Measurements from ENCODE around the gene MLX. TPM values are rescaled to one million over a fixed set of nuclear protein-coding genes. Genes with fewer than 3 reads are reported as not detected.
A peak's percentile ranks its signal among the peaks of the same experiment; 100 is the strongest.

The MLX gene
- total RNA-seq, 1 donor from 2014 or later, result 54.8 TPM

DNA sequence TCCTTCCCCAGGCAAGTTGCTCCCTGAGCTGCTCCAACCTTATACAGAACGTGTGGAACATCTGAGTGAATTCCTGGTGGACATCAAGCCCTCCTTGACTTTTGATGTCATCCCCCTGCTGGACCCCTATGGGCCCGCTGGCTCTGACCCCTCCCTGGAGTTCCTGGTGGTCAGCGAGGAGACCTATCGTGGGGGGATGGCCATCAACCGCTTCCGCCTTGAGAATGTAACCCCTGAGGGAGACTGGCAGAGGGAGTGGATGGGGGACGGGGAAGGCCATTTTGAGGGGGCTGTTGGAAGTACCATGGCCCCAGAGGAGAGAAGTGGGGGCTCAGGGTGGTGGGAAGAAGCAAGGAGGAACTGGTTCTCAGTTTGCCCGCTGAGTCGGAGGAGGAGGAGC lies 3.0 kb upstream of the MLX start:
- H3K27me3 Mint-ChIP-seq (ENCODE audit: low read depth), result no peaks in the 10 kb centered on the region
- DNase-seq (ENCODE audit: low spot score), result no peak
- peaks cover 30% of the 10 kb centered on the region for H3K4me1 Mint-ChIP-seq (ENCODE audit: low read depth)
- intact Hi-C loops (cut with micrococcal nuclease), result loop anchor here (2.0 kb wide), 1 partner anchor 45 kb away; the partner anchor contains the start of genes RETREG3 and TUBG1
- peaks cover 46% of the 10 kb centered on the region for H3K36me3 Mint-ChIP-seq (ENCODE audit: low read depth)
- H3K27ac Mint-ChIP-seq, result peak overlapping the region; percentile 49
- H3K9me3 Mint-ChIP-seq, result no peaks in the 10 kb centered on the region
- H3K4me3 Mint-ChIP-seq (ENCODE audit: low read depth), result peak overlapping the region; percentile 91

DNA sequence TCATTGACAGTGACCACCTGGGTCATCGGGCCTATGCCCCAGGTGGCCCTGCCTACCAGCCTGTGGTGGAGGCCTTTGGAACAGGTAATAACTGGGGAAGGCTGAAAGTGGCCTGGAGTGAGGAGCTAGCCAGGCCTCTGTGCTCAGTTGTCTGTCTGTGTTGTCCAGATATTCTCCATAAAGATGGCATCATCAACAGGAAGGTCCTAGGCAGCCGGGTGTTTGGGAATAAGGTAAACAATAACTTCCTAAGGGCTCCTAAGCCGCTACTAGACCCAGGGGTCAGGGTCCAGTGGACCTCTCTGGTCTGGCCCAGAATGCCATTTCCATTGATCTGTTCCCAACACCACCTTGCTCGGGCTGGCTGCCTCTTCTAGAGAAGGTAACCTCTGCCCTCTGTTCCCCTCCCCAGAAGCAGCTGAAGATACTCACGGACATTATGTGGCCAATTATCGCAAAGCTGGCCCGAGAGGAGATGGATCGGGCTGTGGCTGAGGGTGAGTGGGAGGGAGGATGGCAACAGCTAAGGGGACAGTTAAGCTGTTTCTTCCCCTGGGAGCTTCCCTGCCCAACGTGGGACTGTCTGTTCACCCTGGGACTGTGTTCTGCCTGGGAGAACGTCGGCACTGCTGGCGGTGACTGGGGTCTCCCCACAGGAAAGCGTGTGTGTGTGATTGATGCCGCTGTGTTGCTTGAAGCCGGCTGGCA lies 1.9 kb upstream of the MLX start:
- H3K4me3 Mint-ChIP-seq (ENCODE audit: low read depth), result peak overlapping the region; percentile 13

DNA sequence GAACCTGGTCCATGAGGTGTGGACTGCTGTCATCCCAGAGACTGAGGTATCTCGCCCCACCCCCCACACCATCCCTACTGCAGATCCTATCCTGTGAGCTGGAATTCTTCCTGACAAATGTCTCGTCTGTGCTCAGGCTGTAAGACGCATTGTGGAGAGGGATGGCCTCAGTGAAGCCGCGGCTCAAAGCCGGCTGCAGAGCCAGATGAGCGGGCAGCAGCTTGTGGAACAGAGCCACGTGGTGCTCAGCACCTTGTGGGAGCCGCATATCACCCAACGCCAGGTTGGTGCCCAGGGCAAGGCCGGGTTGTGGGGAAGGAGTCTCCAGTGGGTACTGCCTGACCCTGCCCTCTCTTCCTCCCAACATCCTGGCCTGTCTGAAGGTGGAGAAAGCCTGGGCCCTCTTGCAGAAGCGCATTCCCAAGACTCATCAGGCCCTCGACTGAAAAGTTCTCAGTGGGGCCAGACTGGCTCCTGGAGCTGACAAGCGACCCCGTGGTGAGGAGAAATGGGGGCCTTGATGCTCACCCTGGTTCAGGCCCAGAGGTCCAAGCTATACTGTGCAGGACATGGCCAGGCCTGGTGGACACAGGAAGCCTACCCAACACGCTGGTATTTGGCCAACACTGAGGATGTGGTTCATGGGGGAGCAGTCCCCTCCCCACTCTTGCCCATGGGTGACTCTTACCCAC lies 1.2 kb upstream of the MLX start:
- no peaks in the 10 kb centered on the region for H3K27me3 Mint-ChIP-seq (ENCODE audit: low read depth)
- no peak for DNase-seq (ENCODE audit: low spot score)
- H3K9me3 Mint-ChIP-seq, result no peaks in the 10 kb centered on the region
- H3K4me1 Mint-ChIP-seq (ENCODE audit: low read depth), result peaks cover 36% of the 10 kb centered on the region
- H3K36me3 Mint-ChIP-seq (ENCODE audit: low read depth), result peaks cover 62% of the 10 kb centered on the region
- peak overlapping the region; percentile 78 for H3K27ac Mint-ChIP-seq
- peak overlapping the region; percentile 86 for H3K4me3 Mint-ChIP-seq (ENCODE audit: low read depth)
- intact Hi-C loops (cut with micrococcal nuclease), result no loop called here

More for the DNA sequence above, 1.9 kb upstream of the MLX start:
- Mint-ChIP-seq H3K9me3 (no peaks in the 10 kb centered on the region), H3K4me1 (ENCODE audit: low read depth) (peaks cover 36% of the 10 kb centered on the region), H3K36me3 (ENCODE audit: low read depth) (peaks cover 56% of the 10 kb centered on the region), H3K27me3 (ENCODE audit: low read depth) (no peaks in the 10 kb centered on the region), H3K27ac (no peak overlapping the region)
- intact Hi-C loops (cut with micrococcal nuclease), result no loop called here
- no peak for DNase-seq (ENCODE audit: low spot score)

DNA sequence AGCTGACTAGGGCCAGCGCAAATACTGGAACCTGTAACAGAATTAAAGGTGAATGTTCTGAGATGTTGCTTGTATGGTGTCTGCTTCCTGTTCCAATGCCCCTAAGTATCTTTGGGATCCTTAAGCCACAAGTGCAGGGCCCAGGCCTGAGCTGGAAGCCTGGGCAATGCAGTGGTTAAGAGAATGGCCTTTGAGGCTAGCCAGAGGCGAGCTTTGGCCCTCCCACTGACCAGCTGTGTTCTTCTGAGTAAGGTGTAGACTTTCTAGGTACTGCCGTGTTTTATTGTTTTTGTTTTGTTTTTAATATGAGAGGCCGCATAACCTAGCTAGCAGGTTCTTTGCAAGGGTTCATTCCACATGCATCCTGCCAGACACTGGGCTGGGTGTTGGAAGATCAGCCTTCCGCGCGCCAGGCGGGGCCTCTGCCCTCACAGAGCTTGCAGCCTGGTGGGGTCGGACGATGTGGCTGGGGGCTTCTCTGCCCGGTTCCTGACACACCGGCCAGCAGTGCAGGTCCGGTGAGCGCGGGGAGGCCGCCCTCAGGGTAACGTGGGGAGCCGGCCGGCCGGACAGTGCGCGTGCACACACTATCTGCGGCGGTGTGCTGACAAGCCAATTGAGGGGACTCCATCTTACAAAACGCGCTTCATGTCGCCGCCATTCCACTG lies 551 bp upstream of the MLX start:
- Mint-ChIP-seq H3K9me3 (no peaks in the 10 kb centered on the region), H3K36me3 (ENCODE audit: low read depth) (peaks cover 69% of the 10 kb centered on the region), H3K27ac (peak overlapping the region; percentile 80), H3K27me3 (ENCODE audit: low read depth) (no peaks in the 10 kb centered on the region), H3K4me1 (ENCODE audit: low read depth) (peaks cover 35% of the 10 kb centered on the region), H3K4me3 (ENCODE audit: low read depth) (peak overlapping the region; percentile 86)
- DNase-seq (ENCODE audit: low spot score), result no peak
- intact Hi-C loops (cut with micrococcal nuclease), result no loop called here

DNA sequence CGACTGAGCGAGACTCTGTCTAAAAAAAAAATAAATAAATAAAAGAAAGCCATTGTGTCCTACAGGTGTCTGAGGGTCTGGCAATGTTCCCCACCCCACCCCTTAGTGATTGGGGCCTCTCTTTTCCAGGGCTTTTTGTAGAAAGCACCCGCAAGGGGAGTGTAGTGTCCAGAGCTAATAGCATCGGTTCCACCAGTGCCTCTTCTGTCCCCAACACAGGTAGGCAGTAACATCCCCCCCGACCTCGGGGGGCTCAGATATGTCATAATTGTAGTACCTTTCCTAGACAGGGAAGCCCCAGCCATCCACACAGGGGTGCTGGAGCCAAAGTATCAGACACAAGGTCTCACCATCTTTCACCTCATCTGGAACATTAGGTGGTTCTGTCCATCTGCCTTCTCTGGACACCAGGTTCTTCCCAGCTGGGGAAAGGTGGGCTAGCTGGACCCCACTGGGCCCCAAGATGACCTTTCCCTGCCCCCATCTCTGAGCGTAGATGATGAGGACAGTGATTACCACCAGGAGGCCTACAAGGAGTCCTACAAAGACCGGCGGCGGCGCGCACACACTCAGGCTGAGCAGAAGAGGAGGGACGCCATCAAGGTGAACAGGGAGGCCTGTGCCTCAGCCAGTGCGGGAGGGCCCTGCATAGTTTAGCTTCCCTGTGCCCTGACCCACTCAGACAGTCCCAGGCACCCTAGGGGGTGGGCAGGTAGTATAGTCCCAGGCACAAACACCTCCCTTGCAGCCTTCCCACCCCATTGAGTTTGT lies 1.6 kb downstream of the MLX start:
- Mint-ChIP-seq H3K4me1 (ENCODE audit: low read depth) (peaks cover 26% of the 10 kb centered on the region), H3K4me3 (ENCODE audit: low read depth) (peak overlapping the region; percentile 86), H3K36me3 (ENCODE audit: low read depth) (peaks cover 75% of the 10 kb centered on the region), H3K9me3 (no peaks in the 10 kb centered on the region), H3K27ac (no peak overlapping the region), H3K27me3 (ENCODE audit: low read depth) (no peaks in the 10 kb centered on the region)
- no peak for DNase-seq (ENCODE audit: low spot score)
- intact Hi-C loops (cut with micrococcal nuclease), result no loop called here

DNA sequence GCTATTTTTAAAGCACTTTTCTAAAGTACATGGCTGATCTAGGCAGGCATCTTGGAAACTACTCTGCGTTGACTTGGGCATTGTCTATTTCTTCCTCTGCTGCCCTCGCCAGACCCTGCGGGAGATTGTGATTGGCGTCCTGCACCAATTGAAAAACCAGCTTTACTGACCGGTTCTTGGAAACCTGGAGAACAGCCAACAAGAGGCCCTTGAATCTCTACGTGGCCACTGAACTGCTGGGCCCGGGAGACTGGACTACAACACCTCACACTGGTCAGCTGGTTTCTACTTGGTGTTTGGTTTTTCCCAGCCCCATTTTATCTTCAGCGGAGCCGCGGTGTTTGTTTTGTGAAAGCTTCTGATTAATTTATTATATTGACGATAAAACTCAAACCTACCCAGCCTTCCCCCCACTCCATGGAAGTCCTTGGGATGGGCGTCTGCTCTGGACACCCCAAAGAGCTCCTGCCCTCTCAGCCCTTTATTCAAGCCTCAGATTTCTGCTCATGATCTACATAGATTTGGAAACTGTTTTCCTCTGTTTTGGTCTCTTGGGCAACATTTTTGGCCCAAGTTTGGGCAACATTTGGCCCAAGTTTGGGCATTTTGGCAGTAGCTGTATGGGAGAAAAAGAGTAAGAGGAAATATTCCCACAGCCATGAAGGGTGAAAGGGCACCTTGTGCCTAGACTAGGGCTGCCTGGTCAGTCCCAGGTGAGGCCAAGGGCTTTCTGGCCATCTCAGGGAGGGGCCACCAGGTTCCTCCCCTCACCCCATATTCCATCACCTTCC lies 4.7 kb downstream of the MLX start:
- Mint-ChIP-seq H3K36me3 (ENCODE audit: low read depth) (peaks cover 77% of the 10 kb centered on the region), H3K27me3 (ENCODE audit: low read depth) (no peaks in the 10 kb centered on the region), H3K27ac (no peak overlapping the region), H3K4me3 (ENCODE audit: low read depth) (no peak overlapping the region), H3K4me1 (ENCODE audit: low read depth) (peaks cover 28% of the 10 kb centered on the region), H3K9me3 (no peaks in the 10 kb centered on the region)
- intact Hi-C loops (cut with micrococcal nuclease), result loop anchor here (10.0 kb wide), 1 partner anchor 423 kb away; the partner anchor contains the start of gene RPL27
- no peak for DNase-seq (ENCODE audit: low spot score)

DNA sequence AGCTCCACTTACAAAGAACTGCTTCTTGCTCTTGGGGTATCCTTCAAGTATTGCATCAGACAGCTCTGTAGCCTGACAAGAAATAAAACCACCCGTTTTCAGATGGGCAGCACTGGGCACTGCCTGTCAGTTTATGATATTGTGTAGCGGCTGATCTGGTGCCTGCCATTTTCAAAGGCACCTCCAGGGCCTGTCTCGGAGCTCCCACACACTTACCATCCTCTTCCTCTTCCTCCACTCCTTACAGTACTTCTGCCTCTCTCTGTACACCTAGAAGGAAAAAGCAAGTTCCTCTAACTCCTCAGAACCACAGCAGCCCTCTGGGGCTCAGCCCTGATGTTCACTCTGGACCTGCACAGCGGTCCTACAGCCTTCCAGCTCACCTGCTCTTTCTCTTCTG lies 6.2 kb downstream of the MLX start:
- Mint-ChIP-seq H3K9me3 (no peaks in the 10 kb centered on the region), H3K4me1 (ENCODE audit: low read depth) (peaks cover 28% of the 10 kb centered on the region), H3K36me3 (ENCODE audit: low read depth) (peaks cover 83% of the 10 kb centered on the region), H3K27me3 (ENCODE audit: low read depth) (no peaks in the 10 kb centered on the region), H3K4me3 (ENCODE audit: low read depth) (no peak overlapping the region), H3K27ac (peak overlapping the region; percentile 30)
- intact Hi-C loops (cut with micrococcal nuclease), result loop anchor here (10.0 kb wide), 1 partner anchor 422 kb away; the partner anchor contains the start of gene RPL27
- no peak for DNase-seq (ENCODE audit: low spot score)

DNA sequence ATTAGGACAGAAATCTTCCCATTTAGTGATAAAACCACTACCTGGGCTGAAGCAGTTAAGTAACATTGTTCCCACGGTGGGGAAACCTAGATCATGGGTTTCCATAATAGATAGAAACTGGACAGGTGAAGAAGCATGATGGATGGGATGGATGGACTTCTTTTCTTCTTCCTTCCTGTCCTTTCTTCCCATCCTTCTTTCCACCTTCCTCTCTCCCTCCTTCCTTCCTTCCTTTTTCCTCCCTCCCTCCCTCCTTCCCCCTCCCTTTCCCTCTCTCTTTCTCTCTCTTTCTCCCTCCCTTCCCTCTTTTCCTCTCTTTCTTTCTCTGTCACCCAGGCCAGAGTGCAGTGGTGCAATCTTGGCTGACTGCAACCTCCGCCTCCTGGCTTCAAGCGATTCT lies 7.6 kb downstream of the MLX start:
- no peaks in the 10 kb centered on the region for H3K27me3 Mint-ChIP-seq (ENCODE audit: low read depth)

DNA sequence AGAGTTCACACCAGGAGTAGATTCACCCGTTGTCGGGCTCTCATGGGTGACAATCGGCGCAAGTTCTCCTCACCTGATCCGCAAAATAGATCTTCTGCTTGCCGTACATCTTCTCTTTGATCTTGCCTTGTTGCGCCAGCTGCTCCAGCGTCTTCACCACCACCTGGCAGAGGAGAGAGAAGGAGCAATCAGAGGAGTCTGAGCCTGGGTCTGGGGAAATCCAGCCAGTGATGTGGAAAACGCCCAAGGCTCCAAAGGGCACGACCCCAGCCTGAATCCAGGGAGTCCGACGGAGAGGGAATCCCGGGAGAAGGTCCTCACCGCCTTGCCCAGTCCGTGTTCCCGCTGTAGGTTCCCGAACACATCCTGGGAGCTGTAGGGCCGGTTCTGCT lies 10.2 kb downstream of the MLX start:
- Mint-ChIP-seq H3K4me3 (ENCODE audit: low read depth) (peak overlapping the region; percentile 97), H3K36me3 (ENCODE audit: low read depth) (peaks cover 56% of the 10 kb centered on the region), H3K27ac (peak overlapping the region; percentile 96), H3K9me3 (no peaks in the 10 kb centered on the region), H3K4me1 (ENCODE audit: low read depth) (peaks cover 20% of the 10 kb centered on the region), H3K27me3 (ENCODE audit: low read depth) (no peaks in the 10 kb centered on the region)
- intact Hi-C loops (cut with micrococcal nuclease), result loop anchor here (1.0 to 10.0 kb wide), 4 partner anchors 10 to 418 kb away; partner anchors contain the start of genes MLX, PLEKHH3, RAMP2 and RPL27
- DNase-seq (ENCODE audit: low spot score), result no peak

More for the DNA sequence above, 7.6 kb downstream of the MLX start:
- Mint-ChIP-seq H3K4me3 (ENCODE audit: low read depth) (no peak overlapping the region), H3K36me3 (ENCODE audit: low read depth) (peaks cover 79% of the 10 kb centered on the region), H3K27ac (no peak overlapping the region), H3K4me1 (ENCODE audit: low read depth) (peaks cover 24% of the 10 kb centered on the region), H3K9me3 (no peaks in the 10 kb centered on the region)
- no peak for DNase-seq (ENCODE audit: low spot score)
- intact Hi-C loops (cut with micrococcal nuclease), result loop anchor here (10.0 kb wide), 1 partner anchor 420 kb away; the partner anchor contains the start of gene RPL27

DNA sequence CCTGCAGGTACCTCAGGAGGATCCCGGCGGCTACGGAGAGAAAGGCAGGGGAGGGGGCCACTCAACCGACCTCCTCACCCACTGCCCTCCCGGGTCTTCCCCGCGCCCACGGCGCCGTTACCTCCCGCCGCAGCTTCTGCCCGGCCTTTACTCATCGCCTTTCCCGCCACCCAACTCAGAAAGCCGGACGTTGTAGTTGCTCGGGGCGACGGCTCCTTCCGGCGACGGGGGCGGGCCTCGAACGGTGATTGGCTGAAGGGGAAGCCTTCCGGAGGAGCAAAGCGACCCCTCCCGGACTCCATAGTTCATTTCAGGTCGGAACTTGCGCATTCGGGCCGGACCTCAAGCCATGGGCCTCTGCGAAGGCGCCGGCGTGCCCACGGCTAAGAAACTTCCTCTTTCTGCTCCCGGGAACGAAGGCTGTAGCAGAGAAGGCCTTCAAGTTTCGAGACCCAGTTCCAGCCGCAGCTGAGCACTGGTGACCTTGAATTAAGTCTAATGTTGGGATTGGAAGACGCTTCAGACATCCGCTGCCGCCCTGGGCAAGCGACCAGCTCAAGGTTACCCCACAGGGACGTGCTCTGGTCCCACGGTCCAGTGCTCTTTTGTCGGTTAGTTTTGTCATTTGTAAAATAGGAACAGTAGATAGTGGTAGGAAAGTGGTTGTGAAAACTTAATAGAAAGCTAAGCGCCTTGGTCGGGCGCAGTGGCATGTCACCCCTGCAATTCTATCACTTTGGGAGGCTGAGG lies 10.8 kb downstream of the MLX start, which contains the start of gene PSMC3IP:
Gene PSMC3IP, minus strand, starts transcription at position 198 of the 750 bp plus-strand sequence. Its CDS starts 43 bp downstream, at position 155.
- H3K36me3 Mint-ChIP-seq (ENCODE audit: low read depth), result peaks cover 55% of the 10 kb centered on the region
- intact Hi-C loops (cut with micrococcal nuclease), result loop anchor here (1.0 to 10.0 kb wide), 5 partner anchors 10 to 417 kb away; partner anchors contain the start of genes MLX, PLEKHH3, RAMP2 and RETREG3
- H3K4me1 Mint-ChIP-seq (ENCODE audit: low read depth), result peaks cover 20% of the 10 kb centered on the region
- no peaks in the 10 kb centered on the region for H3K9me3 Mint-ChIP-seq
- H3K4me3 Mint-ChIP-seq (ENCODE audit: low read depth), result peak within 1 kb of the TSS; percentile 97
- H3K27ac Mint-ChIP-seq, result peak within 1 kb of the TSS; percentile 96
- no peaks in the 10 kb centered on the region for H3K27me3 Mint-ChIP-seq (ENCODE audit: low read depth)
- peak; percentile 92 for DNase-seq (ENCODE audit: low spot score)

All from activated T-helper 2 cell treated with anti-CD3 and anti-CD28 coated beads, Interferon-gamma antibody, Interleukin-2, Interleukin-4, amounts not matched to agents 10 μg/mL and 5 μg/mL and 100 μg/mL, durations not matched to agents 14 hours and 24 hours and 36 hours (primary cell).